ENCODE measurements around the gene TECPR1.

The TECPR1 gene

GRCh38 chr7:98283127-98283886 lies 31.3 kb upstream of the TECPR1 start:
- Histone ChIP-seq H3K4me1 (ENCODE audit: insufficient read depth, insufficient read length) (peaks cover 33% of the 10 kb centered on the region), H3K27me3 (ENCODE audit: insufficient read depth, insufficient read length) (no peaks in the 10 kb centered on the region), H3K4me3 (ENCODE audit: insufficient read length, low read depth) (no peak overlapping the region), H3K36me3 (ENCODE audit: insufficient read depth, insufficient read length, low read length) (peaks cover 41% of the 10 kb centered on the region), H3K9me3 (ENCODE audit: insufficient read depth, low read length) (no peaks in the 10 kb centered on the region), H3K9ac (ENCODE audit: insufficient read length, low read depth) (peak overlapping the region; percentile 50)
- DNase-seq (ENCODE audit: low read depth, low spot score), result no peak
- TF ChIP-seq YY1 (IDR thresholded peaks at IDR 0.05; ENCODE audit: insufficient read depth, insufficient read length) (no peak), ZNF274 (IDR thresholded peaks at IDR 0.05; ENCODE audit: low read depth, low read length) (no peak), SUZ12 (IDR thresholded peaks at IDR 0.05; ENCODE audit: extremely low read depth, insufficient read depth, insufficient read length) (no peak)

DNA sequence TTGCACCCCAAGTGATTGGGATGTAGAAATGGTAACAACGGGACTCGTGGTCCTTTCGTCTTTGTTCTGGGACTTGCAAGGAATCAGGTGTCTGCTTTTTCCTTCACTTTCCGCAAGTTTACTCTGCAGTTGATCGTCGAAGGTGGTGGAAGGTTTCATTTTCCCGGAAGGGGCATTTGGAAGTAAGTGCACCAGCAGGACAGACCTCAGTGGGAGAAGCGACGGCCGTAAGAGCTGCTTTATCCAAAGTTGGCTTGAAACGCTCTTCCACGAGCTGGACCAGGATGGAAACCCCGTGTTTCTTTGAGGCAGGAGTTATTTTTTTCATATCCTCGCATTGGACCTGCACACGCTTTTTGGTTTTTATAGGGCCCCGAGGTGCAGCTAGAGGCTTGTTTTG lies 30.7 kb upstream of the TECPR1 start:
- Histone ChIP-seq H3K9ac (ENCODE audit: insufficient read length, low read depth) (peak overlapping the region; percentile 76), H3K4me1 (ENCODE audit: insufficient read depth, insufficient read length) (peaks cover 33% of the 10 kb centered on the region), H3K9me3 (ENCODE audit: insufficient read depth, low read length) (no peaks in the 10 kb centered on the region), H3K4me3 (ENCODE audit: insufficient read length, low read depth) (peak overlapping the region; percentile 72), H3K36me3 (ENCODE audit: insufficient read depth, insufficient read length, low read length) (peaks cover 35% of the 10 kb centered on the region), H3K27me3 (ENCODE audit: insufficient read depth, insufficient read length) (no peaks in the 10 kb centered on the region)
- TF ChIP-seq YY1 (IDR thresholded peaks at IDR 0.05; ENCODE audit: insufficient read depth, insufficient read length) (no peak), SUZ12 (IDR thresholded peaks at IDR 0.05; ENCODE audit: extremely low read depth, insufficient read depth, insufficient read length) (no peak), ZNF274 (IDR thresholded peaks at IDR 0.05; ENCODE audit: low read depth, low read length) (no peak)
- DNase-seq (ENCODE audit: low read depth, low spot score), result no peak

- no peak for DNase-seq (ENCODE audit: low read depth, low spot score)
- Histone ChIP-seq H3K9ac (ENCODE audit: insufficient read length, low read depth) (peak overlapping the region; percentile 76), H3K9me3 (ENCODE audit: insufficient read depth, low read length) (no peaks in the 10 kb centered on the region), H3K4me3 (ENCODE audit: insufficient read length, low read depth) (peak overlapping the region; percentile 72), H3K36me3 (ENCODE audit: insufficient read depth, insufficient read length, low read length) (peaks cover 34% of the 10 kb centered on the region), H3K27me3 (ENCODE audit: insufficient read depth, insufficient read length) (no peaks in the 10 kb centered on the region), H3K4me1 (ENCODE audit: insufficient read depth, insufficient read length) (peaks cover 28% of the 10 kb centered on the region)
- no peak for TF ChIP-seq YY1 (IDR thresholded peaks at IDR 0.05; ENCODE audit: insufficient read depth, insufficient read length)
Measured at GRCh38 chr7:98281757-98282606, 29.9 kb upstream of the TECPR1 start.

DNA sequence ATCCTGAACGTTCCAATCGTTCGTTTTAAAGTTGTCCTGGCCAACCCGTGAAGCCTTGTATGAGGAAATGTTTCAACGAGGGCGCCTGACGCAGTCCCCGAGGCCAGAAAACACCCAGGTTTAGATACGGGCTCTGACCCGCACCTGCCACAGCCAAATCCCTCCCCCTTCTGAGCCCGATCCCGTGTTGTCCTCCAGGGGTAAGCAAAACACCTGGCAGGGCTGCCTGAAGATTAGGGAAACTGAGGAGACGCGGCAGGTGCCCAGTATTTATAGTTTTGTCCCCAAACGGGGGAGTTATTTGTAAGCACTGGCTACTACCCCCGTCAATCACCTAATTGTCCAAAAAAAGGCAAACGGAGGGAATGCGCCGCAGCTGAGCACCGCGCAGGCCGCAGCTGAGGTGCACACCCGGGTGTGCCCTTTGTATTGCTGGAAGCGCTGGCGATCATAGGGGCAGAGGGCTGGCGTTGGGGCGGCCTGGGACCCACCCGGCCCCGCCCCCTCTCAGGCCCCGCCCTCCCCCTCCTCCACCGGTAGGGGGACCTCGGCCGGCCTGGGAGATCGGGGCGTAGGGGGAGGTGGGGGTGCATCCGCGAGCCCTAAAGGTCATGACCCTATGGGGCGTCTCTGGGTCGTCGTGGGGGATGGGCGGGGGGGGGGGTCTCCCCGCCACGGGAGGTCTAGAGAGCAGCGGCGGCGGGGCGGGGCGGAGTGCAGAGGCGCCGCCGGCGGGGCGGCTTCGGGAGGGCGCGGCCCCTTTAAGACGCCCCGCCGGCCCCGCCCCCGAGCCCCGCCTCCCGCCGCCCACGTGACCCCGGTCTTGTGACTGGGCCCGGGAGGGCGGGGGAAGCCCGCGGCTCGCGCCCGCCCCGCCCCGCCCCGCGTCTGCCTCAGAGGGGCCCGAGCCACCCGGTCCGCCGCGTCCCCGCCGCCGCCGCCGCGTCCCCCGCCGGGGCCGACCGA lies 29.0 kb upstream of the TECPR1 start, which contains the start of gene BRI3:
Gene BRI3, plus strand, starts transcription at position 896 of the 966 bp plus-strand sequence. CDS start 110 bp downstream, outside the sequence.
- Histone ChIP-seq H3K27me3 (ENCODE audit: insufficient read depth, insufficient read length) (no peaks in the 10 kb centered on the region), H3K4me3 (ENCODE audit: insufficient read length, low read depth) (peak within 1 kb of the TSS; percentile 72), H3K9ac (ENCODE audit: insufficient read length, low read depth) (peak within 1 kb of the TSS; percentile 76), H3K4me1 (ENCODE audit: insufficient read depth, insufficient read length) (peaks cover 23% of the 10 kb centered on the region), H3K9me3 (ENCODE audit: insufficient read depth, low read length) (no peaks in the 10 kb centered on the region), H3K36me3 (ENCODE audit: insufficient read depth, insufficient read length, low read length) (peaks cover 31% of the 10 kb centered on the region)
- peak; percentile 80 for DNase-seq (ENCODE audit: low read depth, low spot score)
- TF ChIP-seq ZNF274 (IDR thresholded peaks at IDR 0.05; ENCODE audit: low read depth, low read length) (no peak), YY1 (IDR thresholded peaks at IDR 0.05; ENCODE audit: insufficient read depth, insufficient read length) (no peak), SUZ12 (IDR thresholded peaks at IDR 0.05; ENCODE audit: extremely low read depth, insufficient read depth, insufficient read length) (no peak)

DNA sequence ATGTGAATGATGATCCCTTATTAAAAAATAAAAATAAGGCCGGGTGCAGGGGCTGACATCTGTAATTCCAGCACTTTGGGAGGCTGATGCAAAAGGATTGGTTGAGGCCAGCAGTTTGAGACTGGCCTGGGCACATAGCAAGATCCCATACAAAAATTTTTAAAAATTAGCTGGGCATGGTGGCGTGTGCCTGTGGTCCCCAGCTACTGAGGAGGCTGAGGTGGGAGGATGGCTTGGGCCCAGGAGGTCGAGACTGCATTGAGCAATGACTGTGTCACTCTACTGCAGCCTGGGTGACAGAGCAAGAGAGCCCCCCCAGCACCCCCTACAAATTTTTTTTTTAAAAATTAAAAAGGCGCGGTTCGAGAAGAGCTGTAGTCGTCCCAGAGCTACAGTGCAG lies 28.3 kb upstream of the TECPR1 start:
- TF ChIP-seq SUZ12 (IDR thresholded peaks at IDR 0.05; ENCODE audit: extremely low read depth, insufficient read depth, insufficient read length) (no peak), YY1 (IDR thresholded peaks at IDR 0.05; ENCODE audit: insufficient read depth, insufficient read length) (no peak), ZNF274 (IDR thresholded peaks at IDR 0.05; ENCODE audit: low read depth, low read length) (no peak)
- peaks cover 23% of the 10 kb centered on the region for H3K36me3 ChIP-seq (ENCODE audit: insufficient read depth, insufficient read length, low read length)
- no peak for DNase-seq (ENCODE audit: low read depth, low spot score)
- H3K9ac ChIP-seq (ENCODE audit: insufficient read length, low read depth), result no peak overlapping the region
- H3K4me3 ChIP-seq (ENCODE audit: insufficient read length, low read depth), result peak overlapping the region; percentile 54
- peaks cover 17% of the 10 kb centered on the region for H3K4me1 ChIP-seq (ENCODE audit: insufficient read depth, insufficient read length)
- no peaks in the 10 kb centered on the region for H3K9me3 ChIP-seq (ENCODE audit: insufficient read depth, low read length)
- no peaks in the 10 kb centered on the region for H3K27me3 ChIP-seq (ENCODE audit: insufficient read depth, insufficient read length)

DNA sequence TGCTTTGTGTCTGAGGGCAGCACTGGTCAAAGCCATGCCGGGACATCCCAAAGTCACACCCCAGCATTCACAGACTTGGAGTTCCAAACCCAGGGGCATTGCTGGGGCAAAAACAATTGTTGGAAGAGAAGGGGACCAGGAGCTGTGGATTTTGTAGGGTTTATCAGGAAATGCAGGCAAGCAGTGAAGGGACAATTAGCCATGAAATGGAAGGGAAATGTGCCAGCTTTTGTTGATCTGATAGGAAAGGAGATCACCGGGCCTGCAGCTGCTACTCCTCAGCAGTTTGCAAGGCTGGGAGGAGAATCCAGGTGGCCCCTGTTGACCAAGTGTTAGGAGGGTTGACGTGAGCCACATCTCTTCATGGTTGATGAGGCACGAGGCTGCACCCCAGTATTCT lies 26.9 kb upstream of the TECPR1 start:
- Histone ChIP-seq H3K27me3 (ENCODE audit: insufficient read depth, insufficient read length) (no peaks in the 10 kb centered on the region), H3K36me3 (ENCODE audit: insufficient read depth, insufficient read length, low read length) (peaks cover 14% of the 10 kb centered on the region), H3K9me3 (ENCODE audit: insufficient read depth, low read length) (no peaks in the 10 kb centered on the region), H3K4me1 (ENCODE audit: insufficient read depth, insufficient read length) (peaks cover 7% of the 10 kb centered on the region), H3K9ac (ENCODE audit: insufficient read length, low read depth) (no peak overlapping the region), H3K4me3 (ENCODE audit: insufficient read length, low read depth) (no peak overlapping the region)
- TF ChIP-seq SUZ12 (IDR thresholded peaks at IDR 0.05; ENCODE audit: extremely low read depth, insufficient read depth, insufficient read length) (no peak), ZNF274 (IDR thresholded peaks at IDR 0.05; ENCODE audit: low read depth, low read length) (no peak), YY1 (IDR thresholded peaks at IDR 0.05; ENCODE audit: insufficient read depth, insufficient read length) (no peak)
- no peak for DNase-seq (ENCODE audit: low read depth, low spot score)

Measured in NT2/D1 (cell line).